ENCODE data around the gene LAIR1. TPM values are rescaled to one million over a fixed set of nuclear protein-coding genes. Genes with fewer than 3 reads are reported as not detected.

The LAIR1 gene
- total RNA-seq = 10 to 100 TPM in 2 of 4 donors, 1 to 10 TPM in 2; 4.8 to 22.5 (median 8.3) TPM

- no peaks in the 10 kb centered on the region for H3K36me3 ChIP-seq
- ATAC-seq = peak; percentile 61
- H3K9me3 ChIP-seq = no peaks in the 10 kb centered on the region
- H3K27me3 ChIP-seq = peaks cover 14% of the 10 kb centered on the region
- TF ChIP-seq EP300 (IDR thresholded peaks at IDR 0.05) (no peak), POLR2A (IDR thresholded peaks at IDR 0.05) (peak; percentile 14 to 26)
- WGBS, 2 donors (ENCODE audit: low coverage in 1 of 2) = 43 to 71% methylated on average over 7 to 10 of the region's 13 CpGs
- H3K4me1 ChIP-seq = no peaks in the 10 kb centered on the region
- H3K4me3 ChIP-seq = peak within 1 kb of the TSS in 1 of 2 donors; percentile 35
- H3K27ac ChIP-seq = peak within 1 kb of the TSS in 2 of 4 donors; percentile 56 to 57
Observed at GRCh38 chr19:54364775-54365257, at the start of gene LAIR1. Gene LAIR1, minus strand, starts transcription at chr19:54364931. Its CDS starts 127 bp downstream, at chr19:54364804.

GRCh38 chr19:54414156-54414555, 49.4 kb upstream of the LAIR1 start:
- Histone ChIP-seq H3K9me3 (no peaks in the 10 kb centered on the region), H3K4me1 (peaks cover 0 to 19% (median 0%) of the 10 kb centered on the region in 3 donors), H3K36me3 (no peaks in the 10 kb centered on the region), H3K27me3 (peaks cover 94% of the 10 kb centered on the region), H3K27ac (no peak overlapping the region), H3K4me3 (no peak overlapping the region)
- TF ChIP-seq POLR2AphosphoS5 (IDR thresholded peaks at IDR 0.05) = no peak
- TF ChIP-seq POLR2A (IDR thresholded peaks at IDR 0.05) = no peak
- TF ChIP-seq EP300 (IDR thresholded peaks at IDR 0.05) = no peak
- no peak for TF ChIP-seq CTCF (IDR thresholded peaks at IDR 0.05)
- no peak for ATAC-seq
- WGBS, 2 donors (ENCODE audit: low coverage in 1 of 2) = 95 to 97% methylated on average over 3 to 4 of the region's 4 CpGs

GRCh38 chr19:54412877-54413276, 48.1 kb upstream of the LAIR1 start:
- no peak for TF ChIP-seq POLR2A (IDR thresholded peaks at IDR 0.05)
- no peak for TF ChIP-seq CTCF (IDR thresholded peaks at IDR 0.05)
- no peak for TF ChIP-seq POLR2AphosphoS5 (IDR thresholded peaks at IDR 0.05)
- no peak for TF ChIP-seq EP300 (IDR thresholded peaks at IDR 0.05)
- no peak overlapping the region for H3K27ac ChIP-seq
- no peak for ATAC-seq

GRCh38 chr19:54411033-54411432, 46.3 kb upstream of the LAIR1 start:
- Histone ChIP-seq H3K4me3 (no peak overlapping the region), H3K9me3 (no peaks in the 10 kb centered on the region), H3K4me1 (peaks cover 0 to 11% (median 0%) of the 10 kb centered on the region in 3 donors), H3K27me3 (peaks cover 68% of the 10 kb centered on the region), H3K27ac (no peak overlapping the region), H3K36me3 (no peaks in the 10 kb centered on the region)
- TF ChIP-seq CTCF (IDR thresholded peaks at IDR 0.05) (no peak), POLR2AphosphoS5 (IDR thresholded peaks at IDR 0.05) (no peak), POLR2A (IDR thresholded peaks at IDR 0.05) (no peak), EP300 (IDR thresholded peaks at IDR 0.05) (no peak)
- ATAC-seq = no peak

More at GRCh38 chr19:54412877-54413276, 48.1 kb upstream of the LAIR1 start:
- Histone ChIP-seq H3K36me3 (no peaks in the 10 kb centered on the region), H3K4me1 (peaks cover 0 to 11% (median 0%) of the 10 kb centered on the region in 3 donors), H3K9me3 (no peaks in the 10 kb centered on the region), H3K4me3 (no peak overlapping the region), H3K27me3 (peaks cover 82% of the 10 kb centered on the region)
- 60% methylated on average over 4 of the region's 4 CpGs; no CpG with 5 or more reads in 1 of the 2 donors for WGBS, 2 donors (ENCODE audit: low coverage in 1 of 2)

GRCh38 chr19:54408456-54409026, 43.8 kb upstream of the LAIR1 start:
- Histone ChIP-seq H3K27me3 (peaks cover 46% of the 10 kb centered on the region), H3K27ac (no peak overlapping the region), H3K9me3 (no peaks in the 10 kb centered on the region), H3K4me1 (no peaks in the 10 kb centered on the region), H3K4me3 (no peak overlapping the region), H3K36me3 (no peaks in the 10 kb centered on the region)
- 75 to 76% methylated on average over 7 to 8 of the region's 9 CpGs for WGBS, 2 donors (ENCODE audit: low coverage in 1 of 2)
- TF ChIP-seq EP300 (IDR thresholded peaks at IDR 0.05) (no peak), CTCF (IDR thresholded peaks at IDR 0.05) (no peak), POLR2A (IDR thresholded peaks at IDR 0.05) (no peak), POLR2AphosphoS5 (IDR thresholded peaks at IDR 0.05) (no peak)
- ATAC-seq = no peak
